Erythroblast (primary cell): Measurements from ENCODE around the gene CTNNBIP1.

Experiments used
- GATA1 ChIP-seq: IDR thresholded peaks from 2 replicates; pipeline ENCODE4 v1.6.1; 2011; ENCODE audit warnings: low read depth, mild to moderate bottlenecking, control low read depth, low read length, moderate library complexity
- POLR2A ChIP-seq: IDR thresholded peaks from 2 replicates; pipeline ENCODE4 v1.6.1; 2011; ENCODE audit warnings: mild to moderate bottlenecking, low read length

DNA sequence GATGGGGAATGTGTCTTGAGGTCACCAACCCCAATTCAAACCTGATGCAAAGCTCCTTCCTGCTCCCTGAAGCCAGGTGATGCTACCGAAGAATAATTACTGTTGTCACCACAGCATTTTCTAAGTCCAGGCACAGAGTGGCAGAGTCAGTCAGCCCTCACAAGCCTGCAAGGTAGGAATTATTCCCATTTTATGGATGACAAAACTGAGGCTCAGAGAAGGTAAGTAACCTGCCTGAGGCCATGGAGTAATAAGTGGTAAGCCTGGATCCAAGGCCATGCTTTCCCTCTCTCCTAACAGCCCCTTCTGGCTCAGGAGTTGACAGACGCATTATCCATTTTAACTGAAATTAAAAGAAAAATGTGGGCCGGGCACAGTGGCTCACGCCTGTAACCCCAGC lies 23.0 kb downstream of the CTNNBIP1 start:
- no peak for TF ChIP-seq POLR2A
- no peak for TF ChIP-seq GATA1
